Endothelial cell of umbilical vein (primary cell): ENCODE results near the gene HMHB1. TPM values are rescaled to one million over a fixed set of nuclear protein-coding genes. Genes with fewer than 3 reads are reported as not detected.

Experiments
- BruUV-seq: library from RNA; stranded (reverse); fragments of 400-500 nt; replicated peaks from 2 replicates; lab custom pipeline; 2021; lab: Mats Ljungman, UMichigan
- CTCF ChIA-PET: fragments of 300-600, 350-600 bp; sonication (Branson Sonifier 250); formaldehyde crosslinking; loops from one replicate; lab custom pipeline; 2021; ENCODE audit warnings: antibody characterized with exemption, inconsistent platforms; lab: Charles Lee
- POLR2A ChIA-PET: fragments of 300-600, 350-600 bp; sonication (Branson Sonifier 250); formaldehyde crosslinking; loops from one replicate; lab custom pipeline; 2021; ENCODE audit warnings: antibody characterized with exemption, inconsistent platforms; lab: Charles Lee
- DNase-seq: peaks from one replicate; pipeline ENCODE4 v3.0.0-alpha.2; 2011; ENCODE audit warnings: low read depth, low spot score
- FAIRE-seq: peaks from 2 replicates; lab custom pipeline; 2011; peaks lifted over from hg19 to GRCh38; lab: Jason Lieb, UNC
- H2AFZ ChIP-seq: 2 replicates; pipeline ENCODE4 v1.6.0; 2012; ENCODE audit warnings: low read depth, low read length, control low read depth, inconsistent platforms
- H3K27ac ChIP-seq: 2 replicates; pipeline ENCODE4 v1.5.1; 2011; ENCODE audit warnings: low read depth, mild to moderate bottlenecking, control low read depth, low read length, moderate library complexity; ENCODE audit not compliant: insufficient read depth
- H3K27me3 ChIP-seq, 2 experiments: 2 replicates each; pipeline versions ENCODE4 v1.6.0 to v1.6.1; 2011; ENCODE audit warnings: low read length in 2 of 2, mixed read lengths in 1 of 2; ENCODE audit not compliant: control insufficient read depth in 2 of 2, insufficient read depth in 2 of 2
- H3K36me3 ChIP-seq, 2 experiments: 2 replicates in 1 of 2; 3 replicates in 1 of 2; pipeline ENCODE4 v1.5.1; 2011; ENCODE audit warnings: low read length in 2 of 2, mild to moderate bottlenecking in 1 of 2, moderate library complexity in 1 of 2; ENCODE audit not compliant: control insufficient read depth in 2 of 2, insufficient read depth in 2 of 2; ENCODE audit errors: extremely low read depth in 1 of 2
- H3K4me1 ChIP-seq: 3 replicates; pipeline ENCODE4 v1.5.1; 2011; ENCODE audit warnings: mild to moderate bottlenecking, low read length; ENCODE audit not compliant: control insufficient read depth, insufficient read depth; ENCODE audit errors: extremely low read depth
- H3K4me2 ChIP-seq: 2 replicates; pipeline ENCODE4 v1.6.1; 2011; ENCODE audit warnings: low read length, control low read depth, mixed read lengths; ENCODE audit not compliant: insufficient read depth
- H3K4me3 ChIP-seq, 3 experiments: fragments of 200-600 bp in 1 of 3; sonication (generic), shearing (Covaris generic) in 1 of 3; replicated peaks in 1 of 3; 2 replicates each; pipeline ENCODE4 v1.5.1; 2011 to 2016; ENCODE audit warnings: control low read depth in 3 of 3, low read length in 3 of 3, mild to moderate bottlenecking in 2 of 3, inconsistent platforms in 1 of 3, low read depth in 1 of 3, moderate library complexity in 1 of 3; ENCODE audit not compliant: insufficient read depth in 1 of 3
- H3K79me2 ChIP-seq: 2 replicates; pipeline ENCODE4 v1.6.0; 2012; ENCODE audit warnings: low read length, inconsistent platforms; ENCODE audit not compliant: control insufficient read depth, insufficient read depth
- H3K9ac ChIP-seq: replicated peaks from 2 replicates; pipeline ENCODE3; 2011; ENCODE audit warnings: low read length, control low read depth; ENCODE audit not compliant: insufficient read depth; ENCODE audit errors: extremely low read depth
- H3K9me1 ChIP-seq: replicated peaks from 3 replicates; pipeline ENCODE4 v1.6.0; 2011; ENCODE audit warnings: mild to moderate bottlenecking, low read length; ENCODE audit not compliant: control insufficient read depth, insufficient read depth; ENCODE audit errors: extremely low read depth
- H3K9me3 ChIP-seq: replicated peaks from 2 replicates; pipeline ENCODE4 v1.5.1; 2012; ENCODE audit warnings: low read length, inconsistent platforms; ENCODE audit not compliant: control insufficient read depth, insufficient read depth
- H4K20me1 ChIP-seq: replicated peaks from 2 replicates; pipeline ENCODE3; 2011; ENCODE audit warnings: mild to moderate bottlenecking, low read length; ENCODE audit not compliant: control insufficient read depth, insufficient read depth; ENCODE audit errors: extremely low read depth
- EZH2 ChIP-seq: IDR thresholded peaks from 2 replicates; pipeline ENCODE4 v1.6.1; 2012; ENCODE audit warnings: borderline replicate concordance, low read depth, mild to moderate bottlenecking, moderate library complexity, low read length, inconsistent platforms; ENCODE audit not compliant: severe bottlenecking
- FOS ChIP-seq: IDR thresholded peaks from 2 replicates; pipeline ENCODE4 v1.6.1; 2011; ENCODE audit warnings: mild to moderate bottlenecking, low read length, moderate library complexity, borderline replicate concordance; ENCODE audit not compliant: insufficient read depth
- GATA2 ChIP-seq: IDR thresholded peaks from 2 replicates; pipeline ENCODE4 v1.7.0; 2011; ENCODE audit warnings: low read depth, mild to moderate bottlenecking, moderate library complexity, mixed read lengths, low read length; ENCODE audit not compliant: insufficient read length, insufficient read depth
- JUN ChIP-seq: IDR thresholded peaks from 2 replicates; pipeline ENCODE4 v1.6.1; 2011; ENCODE audit warnings: borderline replicate concordance, low read depth; ENCODE audit not compliant: insufficient read length, insufficient read depth
- MYC ChIP-seq: IDR thresholded peaks from one replicate; pipeline ENCODE4 v1.6.1; 2011; ENCODE audit warnings: mild to moderate bottlenecking, low read depth, low read length
- POLR2A ChIP-seq: IDR thresholded peaks from 2 replicates; pipeline ENCODE4 v1.6.1; 2012; ENCODE audit warnings: low read depth, mild to moderate bottlenecking, control low read depth, low read length
- POLR2AphosphoS5 ChIP-seq: IDR thresholded peaks from 2 replicates; pipeline ENCODE4 v1.6.1; 2012; ENCODE audit warnings: low read depth, mild to moderate bottlenecking, control low read depth, low read length, moderate library complexity; ENCODE audit not compliant: insufficient read depth
- dilution Hi-C: fragments of 300-500 bp; cut with MboI; formaldehyde crosslinking; loops from one replicate; pipeline ENCODE4 v1.15.0; 2019; ENCODE audit warnings: low sequenced_read_pairs; ENCODE audit not compliant: extremely low pct_ligation_motif_present
- intact Hi-C: fragments of 100-400 bp; cut with micrococcal nuclease; formaldehyde crosslinking; loops from one replicate; pipeline ENCODE4 v1.10.0; 2022
- polyA plus RNA-seq, 4 experiments: library from polyadenylated mRNA; depleted of rRNA in 3 of 4; stranded (reverse) in 3 of 4; unstranded in 1 of 4; fragments of >200 nt; gene quantifications; 2 replicates each; pipeline versions ENCODE4 v1.2.1 to v1.2.3, GENCODE V29; 2011 to 2012; ENCODE audit warnings: missing spikeins in 1 of 4
- total RNA-seq: library from RNA; stranded (reverse); gene quantifications from 2 replicates; pipeline ENCODE4 v1.2.3, GENCODE V29; 2021
- TF ChIP-seq, protein P1 (sequence below), 2 donors: IDR thresholded peaks; 1 replicate in 1 of 2; 2 replicates in 1 of 2; pipeline ENCODE4 v1.5.1; 2011; ENCODE audit warnings: low read length in 2 of 2, mild to moderate bottlenecking in 2 of 2, moderate library complexity in 2 of 2, control low read depth in 1 of 2, inconsistent platforms in 1 of 2, low read depth in 1 of 2; ENCODE audit not compliant: insufficient read depth in 1 of 2; ENCODE audit errors: extremely low read depth in 1 of 2
- TF ChIP-seq, protein P2 (sequence below): IDR thresholded peaks from 2 replicates; pipeline ENCODE4 v1.6.1; 2011; ENCODE audit not compliant: insufficient read depth, insufficient read length

HMHB1 gene
- total and polyA plus RNA-seq, 2 donors (not counting 3 experiments of a cell fraction or from before 2014, with no cell fraction given): not detected

DNA sequence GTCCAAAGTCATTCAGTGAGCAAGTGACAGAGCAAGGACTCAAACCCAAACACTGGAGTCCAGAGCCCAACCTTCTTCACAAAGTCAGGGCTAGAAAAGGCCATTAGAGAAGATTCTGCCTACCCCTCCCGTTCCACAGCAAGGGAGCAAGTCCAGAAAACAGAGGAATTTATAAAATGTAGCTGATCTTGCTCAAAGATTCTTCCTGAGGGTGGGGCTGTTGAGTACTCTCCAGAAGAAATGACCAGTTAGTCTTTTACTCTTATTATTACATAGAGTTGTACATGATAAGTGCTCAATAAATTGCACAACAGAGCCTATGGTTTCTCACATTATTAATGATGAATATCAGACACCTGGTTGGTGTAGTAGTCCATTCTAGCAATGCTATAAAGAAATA lies 39.3 kb upstream of the HMHB1 start:
- no peaks in the 10 kb centered on the region for H3K9me1 ChIP-seq
- DNase-seq: no peak
- CTCF ChIA-PET: interaction anchor here (1.1 kb wide), 1 partner anchor 30 kb away, joined by 3 read pairs; no protein-coding TSS in a partner anchor
- H3K79me2 ChIP-seq: no peaks in the 10 kb centered on the region
- no peak overlapping the region for H3K27ac ChIP-seq
- no peak overlapping the region for H3K4me3 ChIP-seq
- FAIRE-seq: no peak
- H3K4me1 ChIP-seq: no peaks in the 10 kb centered on the region
- no peaks in the 10 kb centered on the region for H3K36me3 ChIP-seq
- TF ChIP-seq POLR2A (no peak), EZH2 (no peak), MYC (no peak), FOS (no peak), GATA2 (no peak), JUN (no peak), POLR2AphosphoS5 (no peak)
- TF ChIP-seq, protein P1, sequence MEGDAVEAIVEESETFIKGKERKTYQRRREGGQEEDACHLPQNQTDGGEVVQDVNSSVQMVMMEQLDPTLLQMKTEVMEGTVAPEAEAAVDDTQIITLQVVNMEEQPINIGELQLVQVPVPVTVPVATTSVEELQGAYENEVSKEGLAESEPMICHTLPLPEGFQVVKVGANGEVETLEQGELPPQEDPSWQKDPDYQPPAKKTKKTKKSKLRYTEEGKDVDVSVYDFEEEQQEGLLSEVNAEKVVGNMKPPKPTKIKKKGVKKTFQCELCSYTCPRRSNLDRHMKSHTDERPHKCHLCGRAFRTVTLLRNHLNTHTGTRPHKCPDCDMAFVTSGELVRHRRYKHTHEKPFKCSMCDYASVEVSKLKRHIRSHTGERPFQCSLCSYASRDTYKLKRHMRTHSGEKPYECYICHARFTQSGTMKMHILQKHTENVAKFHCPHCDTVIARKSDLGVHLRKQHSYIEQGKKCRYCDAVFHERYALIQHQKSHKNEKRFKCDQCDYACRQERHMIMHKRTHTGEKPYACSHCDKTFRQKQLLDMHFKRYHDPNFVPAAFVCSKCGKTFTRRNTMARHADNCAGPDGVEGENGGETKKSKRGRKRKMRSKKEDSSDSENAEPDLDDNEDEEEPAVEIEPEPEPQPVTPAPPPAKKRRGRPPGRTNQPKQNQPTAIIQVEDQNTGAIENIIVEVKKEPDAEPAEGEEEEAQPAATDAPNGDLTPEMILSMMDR (IDR thresholded peaks at IDR 0.05; ENCODE audit: extremely low read depth in 1 of 2, insufficient read depth in 1 of 2, low read depth in 1 of 2, low read length in 2 of 2): no peak
- TF ChIP-seq, protein P2, sequence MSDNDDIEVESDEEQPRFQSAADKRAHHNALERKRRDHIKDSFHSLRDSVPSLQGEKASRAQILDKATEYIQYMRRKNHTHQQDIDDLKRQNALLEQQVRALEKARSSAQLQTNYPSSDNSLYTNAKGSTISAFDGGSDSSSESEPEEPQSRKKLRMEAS: no peak
- BruUV-seq: no TSS peak
- no peak overlapping the region for H2AFZ ChIP-seq
- H3K9ac ChIP-seq: no peak overlapping the region
- H3K9me3 ChIP-seq: no peaks in the 10 kb centered on the region
- POLR2A ChIA-PET: no interaction called here
- dilution Hi-C loops: no loop called here
- H3K4me2 ChIP-seq: no peak overlapping the region
- intact Hi-C loops: no loop called here
- no peaks in the 10 kb centered on the region for H4K20me1 ChIP-seq
- peaks cover 0 to 2% of the 10 kb centered on the region in 2 experiments for H3K27me3 ChIP-seq
